Parathyroid adenoma (tissue), 2 donors: ENCODE measurements around the gene LRRN4CL.

Experiments used
- H2AFZ ChIP-seq: fragments of 300-600 bp; sonication (generic); one replicate; pipeline ENCODE4 v1.7.0; 2017; ENCODE audit warnings: antibody characterized with exemption, mild to moderate bottlenecking
- H3K27ac ChIP-seq: fragments of 300-600 bp; sonication (generic); one replicate; pipeline ENCODE4 v1.7.0; 2017
- H3K27me3 ChIP-seq: fragments of 300-600 bp; sonication (generic); one replicate; pipeline ENCODE4 v1.7.0; 2017; ENCODE audit warnings: low read length; ENCODE audit not compliant: control insufficient read depth, insufficient read depth
- H3K36me3 ChIP-seq: fragments of 300-600 bp; sonication (generic); one replicate; pipeline ENCODE4 v1.7.0; 2017; ENCODE audit warnings: low read length; ENCODE audit not compliant: control insufficient read depth, insufficient read depth
- H3K4me1 ChIP-seq: fragments of 300-600 bp; sonication (generic); one replicate; pipeline ENCODE4 v1.7.0; 2017; ENCODE audit warnings: control low read depth
- H3K4me2 ChIP-seq: fragments of 300-600 bp; sonication (generic); one replicate; pipeline ENCODE4 v1.7.0; 2017; ENCODE audit warnings: low read length
- H3K4me3 ChIP-seq: fragments of 300-600 bp; sonication (generic); one replicate; pipeline ENCODE4 v1.7.0; 2017; ENCODE audit warnings: low read depth, low read length
- H3K79me2 ChIP-seq: fragments of 300-600 bp; sonication (generic); one replicate; pipeline ENCODE4 v1.7.0; 2017; ENCODE audit warnings: control low read depth
- H3K9ac ChIP-seq: fragments of 300-600 bp; sonication (generic); one replicate; pipeline ENCODE4 v1.7.0; 2017; ENCODE audit warnings: mild to moderate bottlenecking
- H3K9me3 ChIP-seq: fragments of 300-600 bp; sonication (generic); one replicate; pipeline ENCODE4 v1.7.0; 2017; ENCODE audit warnings: low read length; ENCODE audit not compliant: control insufficient read depth
- CTCF ChIP-seq: fragments of 300-600 bp; sonication (generic); IDR thresholded peaks from one replicate; pipeline ENCODE4 v1.7.0; 2017; ENCODE audit warnings: antibody characterized with exemption, mild to moderate bottlenecking
- donor health status: primary hyperparathyroidism.

The LRRN4CL gene

GRCh38 chr11:62648967-62649364, 40.4 kb downstream of the LRRN4CL start:
- no peaks in the 10 kb centered on the region for H3K9me3 ChIP-seq
- peaks cover 3% of the 10 kb centered on the region for H3K4me1 ChIP-seq
- peaks cover 13% of the 10 kb centered on the region for H3K79me2 ChIP-seq
- no peak overlapping the region for H2AFZ ChIP-seq
- no peaks in the 10 kb centered on the region for H3K36me3 ChIP-seq
- H3K4me2 ChIP-seq, result no peak overlapping the region
- TF ChIP-seq CTCF, result no peak
- no peak overlapping the region for H3K4me3 ChIP-seq
- no peak overlapping the region for H3K9ac ChIP-seq
- no peak overlapping the region for H3K27ac ChIP-seq
- H3K27me3 ChIP-seq, result no peaks in the 10 kb centered on the region

GRCh38 chr11:62648185-62648966, 41.0 kb downstream of the LRRN4CL start:
- Histone ChIP-seq H3K27me3 (no peaks in the 10 kb centered on the region), H3K4me3 (no peak overlapping the region), H2AFZ (no peak overlapping the region), H3K9me3 (no peaks in the 10 kb centered on the region), H3K27ac (no peak overlapping the region), H3K79me2 (peaks cover 14% of the 10 kb centered on the region), H3K9ac (no peak overlapping the region), H3K36me3 (no peaks in the 10 kb centered on the region), H3K4me1 (peaks cover 3% of the 10 kb centered on the region), H3K4me2 (no peak overlapping the region)
- TF ChIP-seq CTCF, result no peak

- Histone ChIP-seq H3K9ac (no peak overlapping the region), H2AFZ (no peak overlapping the region), H3K4me3 (no peak overlapping the region), H3K36me3 (no peaks in the 10 kb centered on the region), H3K79me2 (peaks cover 12% of the 10 kb centered on the region), H3K27me3 (no peaks in the 10 kb centered on the region), H3K9me3 (no peaks in the 10 kb centered on the region), H3K27ac (no peak overlapping the region), H3K4me1 (peaks cover 3% of the 10 kb centered on the region), H3K4me2 (no peak overlapping the region)
- no peak for TF ChIP-seq CTCF
Measured at GRCh38 chr11:62647609-62648005, 41.7 kb downstream of the LRRN4CL start.

- H3K4me1 ChIP-seq, result peaks cover 3% of the 10 kb centered on the region
- H3K36me3 ChIP-seq, result no peaks in the 10 kb centered on the region
- H3K9me3 ChIP-seq, result no peaks in the 10 kb centered on the region
- H3K27ac ChIP-seq, result no peak overlapping the region
- TF ChIP-seq CTCF, result no peak
- no peaks in the 10 kb centered on the region for H3K27me3 ChIP-seq
- H2AFZ ChIP-seq, result no peak overlapping the region
- H3K9ac ChIP-seq, result no peak overlapping the region
- H3K4me2 ChIP-seq, result no peak overlapping the region
- no peak overlapping the region for H3K4me3 ChIP-seq
- peaks cover 10% of the 10 kb centered on the region for H3K79me2 ChIP-seq
Measured at GRCh38 chr11:62646825-62647608, 42.3 kb downstream of the LRRN4CL start.
